Measurements from ENCODE around the gene DNER.
"Not testable (repeated sequence)": the region's sequence is repeated elsewhere in the genome, so short reads cannot be mapped to it uniquely, and the experiment has no call there.

Gene DNER

GRCh38 chr2:229346816-229347540 is 367.4 kb downstream of the DNER start:
- H3K9me3 Mint-ChIP-seq, result peaks cover 4% of the 10 kb centered on the region
- H3K27ac Mint-ChIP-seq, result no peak overlapping the region
- H3K36me3 Mint-ChIP-seq (ENCODE audit: low read depth), result no peaks in the 10 kb centered on the region
- H3K27me3 Mint-ChIP-seq, result peaks cover 4% of the 10 kb centered on the region
- H3K4me3 Mint-ChIP-seq, result no peak overlapping the region
- H3K4me1 Mint-ChIP-seq (ENCODE audit: low read depth), result no peaks in the 10 kb centered on the region

GRCh38 chr2:229344955-229345354 is 369.4 kb downstream of the DNER start:
- Mint-ChIP-seq H3K9me3 (no peaks in the 10 kb centered on the region), H3K27me3 (peaks cover 4% of the 10 kb centered on the region), H3K4me1 (ENCODE audit: low read depth) (no peaks in the 10 kb centered on the region), H3K4me3 (no peak overlapping the region), H3K27ac (no peak overlapping the region), H3K36me3 (ENCODE audit: low read depth) (no peaks in the 10 kb centered on the region)

- Mint-ChIP-seq H3K4me3 (no peak overlapping the region), H3K36me3 (ENCODE audit: low read depth) (no peaks in the 10 kb centered on the region), H3K9me3 (no peaks in the 10 kb centered on the region), H3K4me1 (ENCODE audit: low read depth) (no peaks in the 10 kb centered on the region), H3K27me3 (peaks cover 4% of the 10 kb centered on the region), H3K27ac (no peak overlapping the region)
Observed at GRCh38 chr2:229344151-229344551, 370.2 kb downstream of the DNER start.

- Mint-ChIP-seq H3K4me3 (no peak overlapping the region), H3K27me3 (peaks cover 4% of the 10 kb centered on the region), H3K36me3 (ENCODE audit: low read depth) (no peaks in the 10 kb centered on the region), H3K4me1 (ENCODE audit: low read depth) (no peaks in the 10 kb centered on the region), H3K27ac (no peak overlapping the region), H3K9me3 (no peaks in the 10 kb centered on the region)
Observed at GRCh38 chr2:229343661-229344060, 370.7 kb downstream of the DNER start.

GRCh38 chr2:229342376-229342775 is 372.0 kb downstream of the DNER start:
- H3K4me1 Mint-ChIP-seq (ENCODE audit: low read depth), result no peaks in the 10 kb centered on the region
- no peaks in the 10 kb centered on the region for H3K9me3 Mint-ChIP-seq
- no peak overlapping the region for H3K4me3 Mint-ChIP-seq
- no peak overlapping the region for H3K27ac Mint-ChIP-seq
- peaks cover 4% of the 10 kb centered on the region for H3K27me3 Mint-ChIP-seq
- no peaks in the 10 kb centered on the region for H3K36me3 Mint-ChIP-seq (ENCODE audit: low read depth)

GRCh38 chr2:229340086-229340760 is 374.1 kb downstream of the DNER start:
- H3K27me3 Mint-ChIP-seq, result peaks cover under 1% of the 10 kb centered on the region
- H3K36me3 Mint-ChIP-seq (ENCODE audit: low read depth), result no peaks in the 10 kb centered on the region
- no peak overlapping the region for H3K4me3 Mint-ChIP-seq
- H3K4me1 Mint-ChIP-seq (ENCODE audit: low read depth), result no peaks in the 10 kb centered on the region
- no peaks in the 10 kb centered on the region for H3K9me3 Mint-ChIP-seq
- no peak overlapping the region for H3K27ac Mint-ChIP-seq

- H3K27me3 Mint-ChIP-seq, result no peaks in the 10 kb centered on the region
- H3K9me3 Mint-ChIP-seq, result no peaks in the 10 kb centered on the region
- H3K4me1 Mint-ChIP-seq (ENCODE audit: low read depth), result no peaks in the 10 kb centered on the region
- no peaks in the 10 kb centered on the region for H3K36me3 Mint-ChIP-seq (ENCODE audit: low read depth)
- no peak overlapping the region for H3K4me3 Mint-ChIP-seq
- H3K27ac Mint-ChIP-seq, result no peak overlapping the region
Observed at GRCh38 chr2:229339618-229340017, 374.7 kb downstream of the DNER start.

- H3K27ac Mint-ChIP-seq; H3K4me3 Mint-ChIP-seq; H3K4me1 Mint-ChIP-seq (ENCODE audit: low read depth); H3K36me3 Mint-ChIP-seq (ENCODE audit: low read depth); H3K9me3 Mint-ChIP-seq; H3K27me3 Mint-ChIP-seq: not testable (repeated sequence)
Observed at GRCh38 chr2:229339171-229339570, 375.2 kb downstream of the DNER start.

- Mint-ChIP-seq H3K9me3 (no peaks in the 10 kb centered on the region), H3K4me3 (no peak overlapping the region), H3K27ac (no peak overlapping the region), H3K27me3 (no peaks in the 10 kb centered on the region), H3K4me1 (ENCODE audit: low read depth) (no peaks in the 10 kb centered on the region), H3K36me3 (ENCODE audit: low read depth) (no peaks in the 10 kb centered on the region)
Observed at GRCh38 chr2:229335877-229336346, 378.4 kb downstream of the DNER start.

GRCh38 chr2:229335330-229335729 is 379.0 kb downstream of the DNER start:
- Mint-ChIP-seq H3K4me1 (ENCODE audit: low read depth) (no peaks in the 10 kb centered on the region), H3K4me3 (no peak overlapping the region), H3K36me3 (ENCODE audit: low read depth) (no peaks in the 10 kb centered on the region), H3K27me3 (no peaks in the 10 kb centered on the region), H3K27ac (no peak overlapping the region), H3K9me3 (no peaks in the 10 kb centered on the region)

GRCh38 chr2:229330952-229331351 is 383.4 kb downstream of the DNER start:
- Mint-ChIP-seq H3K4me1 (ENCODE audit: low read depth) (no peaks in the 10 kb centered on the region), H3K27me3 (no peaks in the 10 kb centered on the region), H3K4me3 (no peak overlapping the region), H3K9me3 (no peaks in the 10 kb centered on the region), H3K27ac (no peak overlapping the region), H3K36me3 (ENCODE audit: low read depth) (no peaks in the 10 kb centered on the region)

GRCh38 chr2:229319558-229319957 is 394.8 kb downstream of the DNER start:
- Mint-ChIP-seq H3K4me1 (ENCODE audit: low read depth) (no peaks in the 10 kb centered on the region), H3K9me3 (peaks cover 11% of the 10 kb centered on the region), H3K36me3 (ENCODE audit: low read depth) (no peaks in the 10 kb centered on the region), H3K27ac (no peak overlapping the region), H3K27me3 (peaks cover 6% of the 10 kb centered on the region), H3K4me3 (no peak overlapping the region)

GRCh38 chr2:229314117-229314516 is 400.2 kb downstream of the DNER start:
- Mint-ChIP-seq H3K9me3 (no peaks in the 10 kb centered on the region), H3K27ac (no peak overlapping the region), H3K27me3 (no peaks in the 10 kb centered on the region), H3K4me3 (no peak overlapping the region), H3K36me3 (ENCODE audit: low read depth) (no peaks in the 10 kb centered on the region), H3K4me1 (ENCODE audit: low read depth) (no peaks in the 10 kb centered on the region)

- Mint-ChIP-seq H3K27me3 (no peaks in the 10 kb centered on the region), H3K36me3 (ENCODE audit: low read depth) (no peaks in the 10 kb centered on the region), H3K4me1 (ENCODE audit: low read depth) (no peaks in the 10 kb centered on the region), H3K27ac (no peak overlapping the region), H3K9me3 (no peaks in the 10 kb centered on the region), H3K4me3 (no peak overlapping the region)
Observed at GRCh38 chr2:229313591-229313990, 400.8 kb downstream of the DNER start.
